Liver (tissue), 2 donors: ENCODE results near the gene TFAP2D.

ENCODE experiments used
- CTCF ChIP-seq: fragments of 150-350 bp; IDR thresholded peaks from 2 replicates; pipeline ENCODE4 v1.5.1; 2017; ENCODE audit warnings: improper control_type of control experiment, low read depth, low read length; ENCODE audit not compliant: missing input control
- MAX ChIP-seq: IDR thresholded peaks from 2 replicates; pipeline ENCODE4 v1.6.1; 2016; ENCODE audit warnings: antibody characterized with exemption
- REST ChIP-seq: IDR thresholded peaks from 2 replicates; pipeline ENCODE4 v1.6.1; 2016; ENCODE audit warnings: antibody characterized with exemption, mild to moderate bottlenecking
- donor health status: healthy.

- TF ChIP-seq REST (no peak), CTCF (no peak), MAX (no peak)
These were observed 49.5 kb upstream of the TFAP2D start for GRCh38 chr6:50663806-50664205.
